Choroid plexus epithelial cell (primary cell): ENCODE measurements around the gene SPRED2.

ENCODE experiments used
- DNase-seq: peaks from one replicate; pipeline ENCODE4 v3.0.0-alpha.2; 2010; ENCODE audit warnings: low read depth
- H3K4me3 ChIP-seq: 2 replicates; pipeline ENCODE4 v1.5.1; 2011; ENCODE audit warnings: low read depth, mild to moderate bottlenecking, control low read depth, low read length, moderate library complexity
- TF ChIP-seq, protein P1 (sequence below): conservative IDR thresholded peaks from 2 replicates; pipeline ENCODE4 v1.5.1; 2011; ENCODE audit warnings: low read depth, mild to moderate bottlenecking, control low read depth, inconsistent platforms, low read length, moderate library complexity

Gene SPRED2

DNA sequence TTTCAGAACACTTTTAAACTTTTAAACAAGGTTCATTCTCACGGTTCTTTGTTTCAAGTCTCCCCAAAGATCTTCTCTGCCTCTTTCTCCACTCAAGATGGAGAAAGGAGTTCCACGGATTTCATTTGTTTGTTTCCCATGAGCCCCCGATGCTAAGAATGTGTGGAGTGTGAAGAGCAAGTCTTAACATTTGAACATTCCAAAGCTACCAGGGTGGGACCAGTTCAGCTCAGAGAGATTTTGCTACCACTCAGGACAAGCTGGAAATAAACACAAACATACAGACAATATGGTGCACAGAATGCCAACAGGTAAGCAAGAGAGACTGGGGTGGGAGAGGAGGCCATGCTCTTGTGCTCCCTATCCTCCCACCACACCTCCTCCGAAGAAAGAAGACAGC is 56.7 kb downstream of the SPRED2 start:
- TF ChIP-seq, protein P1, sequence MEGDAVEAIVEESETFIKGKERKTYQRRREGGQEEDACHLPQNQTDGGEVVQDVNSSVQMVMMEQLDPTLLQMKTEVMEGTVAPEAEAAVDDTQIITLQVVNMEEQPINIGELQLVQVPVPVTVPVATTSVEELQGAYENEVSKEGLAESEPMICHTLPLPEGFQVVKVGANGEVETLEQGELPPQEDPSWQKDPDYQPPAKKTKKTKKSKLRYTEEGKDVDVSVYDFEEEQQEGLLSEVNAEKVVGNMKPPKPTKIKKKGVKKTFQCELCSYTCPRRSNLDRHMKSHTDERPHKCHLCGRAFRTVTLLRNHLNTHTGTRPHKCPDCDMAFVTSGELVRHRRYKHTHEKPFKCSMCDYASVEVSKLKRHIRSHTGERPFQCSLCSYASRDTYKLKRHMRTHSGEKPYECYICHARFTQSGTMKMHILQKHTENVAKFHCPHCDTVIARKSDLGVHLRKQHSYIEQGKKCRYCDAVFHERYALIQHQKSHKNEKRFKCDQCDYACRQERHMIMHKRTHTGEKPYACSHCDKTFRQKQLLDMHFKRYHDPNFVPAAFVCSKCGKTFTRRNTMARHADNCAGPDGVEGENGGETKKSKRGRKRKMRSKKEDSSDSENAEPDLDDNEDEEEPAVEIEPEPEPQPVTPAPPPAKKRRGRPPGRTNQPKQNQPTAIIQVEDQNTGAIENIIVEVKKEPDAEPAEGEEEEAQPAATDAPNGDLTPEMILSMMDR = no peak
- DNase-seq = no peak

DNA sequence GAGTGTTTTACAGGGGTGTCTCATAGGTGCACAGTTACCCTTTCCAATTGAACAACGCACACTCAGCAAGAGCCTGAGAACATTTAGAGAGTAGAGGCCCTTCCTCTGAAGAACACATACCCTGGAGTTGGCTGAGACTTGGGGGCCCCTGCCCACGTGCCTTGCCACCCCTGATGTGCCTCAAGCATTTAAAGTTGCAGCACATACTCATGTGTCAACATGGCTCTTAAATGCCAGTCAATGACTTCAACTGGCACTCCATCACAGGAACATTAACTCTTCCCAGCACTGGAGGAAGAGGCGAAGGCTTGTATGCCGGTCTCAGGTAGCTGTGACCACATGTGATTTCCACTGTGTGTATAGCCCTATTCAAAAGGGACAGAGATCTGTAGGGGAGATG is 57.4 kb downstream of the SPRED2 start:
- TF ChIP-seq, protein P1 = no peak
- DNase-seq = no peak
- no peak overlapping the region for H3K4me3 ChIP-seq

More for the DNA sequence above, 56.7 kb downstream of the SPRED2 start:
- H3K4me3 ChIP-seq = no peak overlapping the region

DNA sequence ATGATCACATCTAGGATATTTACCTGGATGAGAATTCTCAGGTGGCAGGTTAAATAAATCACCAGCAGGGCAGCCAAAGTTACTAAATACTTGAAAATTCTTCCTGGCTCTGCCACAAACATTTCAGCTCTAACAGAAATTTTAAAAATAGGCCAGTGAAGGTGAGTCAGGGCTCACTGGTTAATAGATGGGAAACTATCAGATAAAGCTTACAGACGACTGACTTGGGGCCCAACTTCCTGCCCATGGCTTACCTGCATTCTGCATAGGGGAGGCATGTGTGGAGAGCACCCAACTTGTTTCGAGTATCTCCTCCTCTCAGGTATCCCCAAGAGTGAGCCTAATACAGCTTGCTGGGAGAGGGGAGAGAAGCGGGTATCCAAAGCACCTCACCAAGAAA is 57.8 kb downstream of the SPRED2 start:
- TF ChIP-seq, protein P1 = no peak
- DNase-seq = no peak

DNA sequence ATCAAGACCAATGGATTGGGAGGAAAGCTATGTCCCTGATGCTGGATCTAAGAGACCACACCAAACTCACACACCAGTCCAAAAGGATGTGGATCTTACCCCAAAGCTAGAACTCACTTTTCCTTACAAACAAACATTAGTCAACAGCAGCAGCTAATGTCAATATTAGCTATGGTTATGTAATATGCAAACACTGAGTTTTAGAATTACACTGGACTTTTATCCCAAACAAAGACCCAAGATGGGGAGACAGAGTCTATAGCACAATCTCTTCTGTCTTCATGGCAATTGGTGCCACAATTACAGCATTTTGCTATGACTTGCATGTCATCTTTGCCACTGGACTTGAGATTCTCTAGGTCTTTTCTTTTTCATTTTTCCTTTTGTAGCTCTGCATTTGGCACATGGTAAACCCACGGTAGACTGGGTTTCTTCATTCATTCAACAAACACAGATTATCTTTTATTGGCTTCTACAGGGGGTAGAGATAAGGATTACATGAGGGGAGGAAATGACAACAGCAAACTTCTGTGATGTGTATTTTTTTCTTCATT is 59.0 kb downstream of the SPRED2 start:
- TF ChIP-seq, protein P1 = no peak
- DNase-seq = no peak
- H3K4me3 ChIP-seq = no peak overlapping the region

More for the DNA sequence above, 57.8 kb downstream of the SPRED2 start:
- H3K4me3 ChIP-seq = no peak overlapping the region

DNA sequence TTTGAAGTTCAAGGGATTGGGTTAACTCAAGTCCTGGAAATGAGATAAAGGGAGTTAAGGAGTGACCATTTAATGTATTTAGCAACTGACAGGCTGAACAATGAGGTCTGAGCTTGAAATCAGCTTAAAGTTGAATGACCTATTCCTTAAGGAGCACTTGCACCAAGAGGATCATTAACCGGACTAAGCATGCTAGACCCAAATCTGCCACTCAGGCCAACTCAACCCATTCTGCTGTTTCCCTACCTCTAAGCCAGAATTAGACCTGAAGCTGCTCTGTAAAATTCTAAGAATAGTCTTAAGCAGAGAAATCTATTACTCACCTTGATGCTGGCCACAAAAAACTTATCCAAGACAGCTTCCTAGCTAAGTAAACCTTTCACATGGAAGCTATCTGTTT is 59.8 kb downstream of the SPRED2 start:
- DNase-seq = no peak
- H3K4me3 ChIP-seq = no peak overlapping the region
- TF ChIP-seq, protein P1 = no peak

DNA sequence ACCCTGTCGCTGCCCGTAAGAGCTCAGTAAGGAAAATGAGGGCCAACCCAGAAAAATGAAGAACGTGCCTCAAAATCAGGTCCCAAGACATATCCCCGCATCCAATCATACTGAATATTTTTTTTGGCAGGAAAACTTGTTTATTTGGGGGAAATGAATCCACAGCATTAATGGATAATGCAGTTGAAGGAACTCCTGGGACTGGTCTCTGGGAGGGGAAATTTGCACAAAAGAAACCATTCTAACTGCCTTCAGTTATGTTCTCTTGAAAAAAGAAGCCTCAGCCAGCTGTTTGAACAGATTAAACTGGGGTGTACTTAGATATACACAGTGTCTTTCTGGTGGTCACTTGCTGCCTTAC is 61.3 kb downstream of the SPRED2 start:
- H3K4me3 ChIP-seq = no peak overlapping the region
- TF ChIP-seq, protein P1 = no peak
- no peak for DNase-seq

DNA sequence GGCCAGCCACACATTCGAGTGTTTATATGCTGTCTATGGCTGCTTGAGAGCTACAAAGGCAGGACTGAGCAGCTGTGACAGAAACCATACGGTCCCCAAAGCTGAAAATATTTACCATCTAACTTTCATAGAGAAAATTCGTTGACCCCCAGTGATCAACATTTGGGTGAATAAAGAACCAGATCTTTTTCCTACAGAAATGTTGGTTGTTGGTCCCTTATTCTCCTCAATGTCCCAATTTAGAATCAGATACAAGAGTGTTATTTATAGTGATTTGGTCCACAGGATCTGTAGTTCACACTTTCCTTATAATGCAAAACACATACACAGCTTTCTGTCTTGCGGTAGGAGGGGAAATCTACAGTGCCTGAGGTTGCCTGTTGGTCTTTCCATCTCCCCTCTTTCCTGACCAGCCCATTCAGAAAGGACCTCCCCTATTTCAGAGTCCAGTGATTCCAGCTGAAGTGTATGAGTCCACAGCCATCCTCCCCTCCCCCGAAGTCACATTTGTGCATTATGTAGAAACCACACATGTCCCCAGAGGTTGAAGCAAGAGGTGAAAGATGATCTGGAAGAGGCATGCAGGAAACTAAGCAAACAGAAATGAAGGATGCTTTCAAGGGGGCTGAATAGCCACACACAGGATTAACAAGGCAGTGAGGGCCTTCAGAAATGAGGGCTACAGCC is 61.9 kb downstream of the SPRED2 start:
- TF ChIP-seq, protein P1 = no peak
- H3K4me3 ChIP-seq = no peak overlapping the region
- DNase-seq = no peak
